ENCODE results near the gene HNF4A.
A peak's percentile ranks its signal among the peaks of the same experiment; 100 is the strongest.
"Not testable (repeated sequence)": the region's sequence is repeated elsewhere in the genome, so short reads cannot be mapped to it uniquely, and the experiment has no call there.

Gene HNF4A

GRCh38 chr20:44468044-44468782 is 112.7 kb downstream of the HNF4A start:
- WGBS (ENCODE audit: extremely low coverage, insufficient coverage, low lambda C conversion rate), result no CpG with 5 or more reads among the region's 8 CpGs
- Histone ChIP-seq H3K18ac (ENCODE audit: low read length) (no peak overlapping the region), H2AK5ac (ENCODE audit: low read length) (no peak overlapping the region), H4K5ac (ENCODE audit: low read length) (no peak overlapping the region), H2BK15ac (replicated peaks; ENCODE audit: low read depth) (no peak overlapping the region), H3K79me2 (ENCODE audit: control insufficient read depth, insufficient read depth, low read length) (no peaks in the 10 kb centered on the region), H3K27me3 (ENCODE audit: insufficient read depth, low read length, poor library complexity) (no peaks in the 10 kb centered on the region), H2BK120ac (ENCODE audit: low read depth, low read length) (no peak overlapping the region), H4K8ac (ENCODE audit: low read depth, low read length) (no peak overlapping the region), H3K4me3 (ENCODE audit: low read length) (no peak overlapping the region), H2BK5ac (ENCODE audit: low read length) (no peak overlapping the region), H3K27ac (ENCODE audit: low read depth, low read length) (no peak overlapping the region), H3K56ac (ENCODE audit: low read length) (no peak overlapping the region), H3K4me2 (ENCODE audit: low read length) (no peak overlapping the region), H3K4me1 (ENCODE audit: control insufficient read depth, low read depth, low read length) (no peaks in the 10 kb centered on the region), H3K4ac (ENCODE audit: low read depth, low read length) (no peak overlapping the region), H3K36me3 (ENCODE audit: control insufficient read depth, insufficient read depth, low read length) (no peaks in the 10 kb centered on the region), H3K79me1 (ENCODE audit: low read length) (no peaks in the 10 kb centered on the region), H3K9ac (ENCODE audit: low read length) (no peak overlapping the region), H3K23ac (ENCODE audit: low read length) (no peak overlapping the region)
- no peak for DNase-seq

GRCh38 chr20:44470327-44470726 is 114.8 kb downstream of the HNF4A start:
- Histone ChIP-seq H4K5ac (ENCODE audit: low read length) (no peak overlapping the region), H3K9ac (ENCODE audit: low read length) (no peak overlapping the region), H3K4ac (ENCODE audit: low read depth, low read length) (no peak overlapping the region), H3K4me2 (ENCODE audit: low read length) (no peak overlapping the region), H3K4me1 (ENCODE audit: control insufficient read depth, low read depth, low read length) (no peaks in the 10 kb centered on the region), H2BK5ac (ENCODE audit: low read length) (no peak overlapping the region), H3K18ac (ENCODE audit: low read length) (no peak overlapping the region), H3K56ac (ENCODE audit: low read length) (no peak overlapping the region), H2BK120ac (ENCODE audit: low read depth, low read length) (no peak overlapping the region), H4K8ac (ENCODE audit: low read depth, low read length) (no peak overlapping the region), H3K79me2 (ENCODE audit: control insufficient read depth, insufficient read depth, low read length) (no peaks in the 10 kb centered on the region), H2AK5ac (ENCODE audit: low read length) (no peak overlapping the region), H3K27me3 (ENCODE audit: insufficient read depth, low read length, poor library complexity) (no peaks in the 10 kb centered on the region), H3K79me1 (ENCODE audit: low read length) (no peaks in the 10 kb centered on the region), H3K23ac (ENCODE audit: low read length) (no peak overlapping the region), H3K36me3 (ENCODE audit: control insufficient read depth, insufficient read depth, low read length) (no peaks in the 10 kb centered on the region), H3K27ac (ENCODE audit: low read depth, low read length) (no peak overlapping the region), H3K4me3 (ENCODE audit: low read length) (no peak overlapping the region), H2BK15ac (replicated peaks; ENCODE audit: low read depth) (no peak overlapping the region)
- DNase-seq, result no peak
- WGBS (ENCODE audit: extremely low coverage, insufficient coverage, low lambda C conversion rate), result no CpG with 5 or more reads among the region's 5 CpGs

GRCh38 chr20:44471481-44471882 is 116.0 kb downstream of the HNF4A start:
- Histone ChIP-seq H3K9ac (ENCODE audit: low read length) (no peak overlapping the region), H3K4me3 (ENCODE audit: low read length) (no peak overlapping the region), H3K4ac (ENCODE audit: low read depth, low read length) (no peak overlapping the region), H3K23ac (ENCODE audit: low read length) (no peak overlapping the region), H3K79me1 (ENCODE audit: low read length) (peaks cover 4% of the 10 kb centered on the region), H3K36me3 (ENCODE audit: control insufficient read depth, insufficient read depth, low read length) (no peaks in the 10 kb centered on the region), H3K56ac (ENCODE audit: low read length) (no peak overlapping the region), H2BK120ac (ENCODE audit: low read depth, low read length) (no peak overlapping the region), H2AK5ac (ENCODE audit: low read length) (no peak overlapping the region), H3K79me2 (ENCODE audit: control insufficient read depth, insufficient read depth, low read length) (peaks cover 1% of the 10 kb centered on the region), H3K18ac (ENCODE audit: low read length) (no peak overlapping the region), H2BK5ac (ENCODE audit: low read length) (no peak overlapping the region), H3K4me2 (ENCODE audit: low read length) (no peak overlapping the region), H4K5ac (ENCODE audit: low read length) (no peak overlapping the region), H3K4me1 (ENCODE audit: control insufficient read depth, low read depth, low read length) (no peaks in the 10 kb centered on the region), H3K27ac (ENCODE audit: low read depth, low read length) (no peak overlapping the region), H3K27me3 (ENCODE audit: insufficient read depth, low read length, poor library complexity) (no peaks in the 10 kb centered on the region), H4K8ac (ENCODE audit: low read depth, low read length) (no peak overlapping the region), H2BK15ac (replicated peaks; ENCODE audit: low read depth) (no peak overlapping the region)
- no CpG with 5 or more reads among the region's 2 CpGs for WGBS (ENCODE audit: extremely low coverage, insufficient coverage, low lambda C conversion rate)
- DNase-seq, result peak; percentile 62

- not testable (repeated sequence) for H4K8ac ChIP-seq (ENCODE audit: low read depth, low read length); H3K36me3 ChIP-seq (ENCODE audit: control insufficient read depth, insufficient read depth, low read length); H2AK5ac ChIP-seq (ENCODE audit: low read length); H3K18ac ChIP-seq (ENCODE audit: low read length); H3K4ac ChIP-seq (ENCODE audit: low read depth, low read length); H3K9ac ChIP-seq (ENCODE audit: low read length); H3K4me1 ChIP-seq (ENCODE audit: control insufficient read depth, low read depth, low read length); H3K27me3 ChIP-seq (ENCODE audit: insufficient read depth, low read length, poor library complexity); H4K5ac ChIP-seq (ENCODE audit: low read length); H2BK5ac ChIP-seq (ENCODE audit: low read length); H2BK120ac ChIP-seq (ENCODE audit: low read depth, low read length); H3K79me1 ChIP-seq (ENCODE audit: low read length); H3K23ac ChIP-seq (ENCODE audit: low read length); H3K4me2 ChIP-seq (ENCODE audit: low read length); H3K56ac ChIP-seq (ENCODE audit: low read length); DNase-seq; H3K27ac ChIP-seq (ENCODE audit: low read depth, low read length); H2BK15ac ChIP-seq (replicated peaks; ENCODE audit: low read depth); H3K79me2 ChIP-seq (ENCODE audit: control insufficient read depth, insufficient read depth, low read length); H3K4me3 ChIP-seq (ENCODE audit: low read length)
- WGBS (ENCODE audit: extremely low coverage, insufficient coverage, low lambda C conversion rate), result no CpG with 5 or more reads among the region's 9 CpGs
Measured at GRCh38 chr20:44472283-44472682, 116.8 kb downstream of the HNF4A start.

- H3K79me1 ChIP-seq (ENCODE audit: low read length), result peaks cover 4% of the 10 kb centered on the region
- H2BK15ac ChIP-seq (replicated peaks; ENCODE audit: low read depth), result no peak overlapping the region
- H3K4me3 ChIP-seq (ENCODE audit: low read length), result no peak overlapping the region
- H3K9ac ChIP-seq (ENCODE audit: low read length), result peak overlapping the region; percentile 93
- H3K79me2 ChIP-seq (ENCODE audit: control insufficient read depth, insufficient read depth, low read length), result peaks cover 1% of the 10 kb centered on the region
- H4K5ac ChIP-seq (ENCODE audit: low read length), result peak overlapping the region; percentile 36
- no peak for DNase-seq
- no peaks in the 10 kb centered on the region for H3K27me3 ChIP-seq (ENCODE audit: insufficient read depth, low read length, poor library complexity)
- no peaks in the 10 kb centered on the region for H3K4me1 ChIP-seq (ENCODE audit: control insufficient read depth, low read depth, low read length)
- H2BK120ac ChIP-seq (ENCODE audit: low read depth, low read length), result no peak overlapping the region
- no peak overlapping the region for H3K23ac ChIP-seq (ENCODE audit: low read length)
- no peak overlapping the region for H2BK5ac ChIP-seq (ENCODE audit: low read length)
- no peak overlapping the region for H2AK5ac ChIP-seq (ENCODE audit: low read length)
- H3K56ac ChIP-seq (ENCODE audit: low read length), result peak overlapping the region; percentile 71
- no CpG with 5 or more reads among the region's 2 CpGs for WGBS (ENCODE audit: extremely low coverage, insufficient coverage, low lambda C conversion rate)
- peak overlapping the region; percentile 27 for H3K4me2 ChIP-seq (ENCODE audit: low read length)
- no peak overlapping the region for H3K4ac ChIP-seq (ENCODE audit: low read depth, low read length)
- H4K8ac ChIP-seq (ENCODE audit: low read depth, low read length), result no peak overlapping the region
- no peaks in the 10 kb centered on the region for H3K36me3 ChIP-seq (ENCODE audit: control insufficient read depth, insufficient read depth, low read length)
- no peak overlapping the region for H3K27ac ChIP-seq (ENCODE audit: low read depth, low read length)
- no peak overlapping the region for H3K18ac ChIP-seq (ENCODE audit: low read length)
Measured at GRCh38 chr20:44475372-44475693, 119.8 kb downstream of the HNF4A start.
